Neural progenitor cell (in vitro differentiated cells): Measurements from ENCODE around the gene GBP1. TPM values are rescaled to one million over a fixed set of nuclear protein-coding genes. Genes with fewer than 3 reads are reported as not detected.

Source experiments
- DNase-seq: peaks from one replicate; pipeline ENCODE4 v3.0.0-alpha.2; 2016; ENCODE audit warnings: low spot score
- H2AFZ ChIP-seq: fragments of 200-600 bp; sonication (generic); replicated peaks from 2 replicates; pipeline ENCODE4 v1.6.1; 2016; ENCODE audit warnings: antibody characterized with exemption
- H3F3A ChIP-seq: fragments of 200-600 bp; sonication (generic); 2 replicates; pipeline ENCODE4 v1.6.1; 2016; ENCODE audit warnings: antibody characterized with exemption, low read depth
- H3K27ac ChIP-seq: fragments of 200-600 bp; sonication (generic); 2 replicates; pipeline ENCODE4 v1.5.1; 2016; ENCODE audit warnings: mild to moderate bottlenecking
- H3K27me3 ChIP-seq: fragments of 200-600 bp; sonication (generic); 2 replicates; pipeline ENCODE4 v1.6.1; 2016; ENCODE audit warnings: mild to moderate bottlenecking, moderate library complexity
- H3K36me3 ChIP-seq: fragments of 200-600 bp; sonication (generic); 2 replicates; pipeline ENCODE4 v1.5.1; 2016
- H3K4me1 ChIP-seq: fragments of 200-600 bp; sonication (generic); 2 replicates; pipeline ENCODE4 v1.6.1; 2016; ENCODE audit warnings: mixed run types
- H3K4me2 ChIP-seq: fragments of 200-600 bp; sonication (generic); 2 replicates; pipeline ENCODE4 v1.6.1; 2016
- H3K4me3 ChIP-seq: fragments of 200-600 bp; sonication (generic); 2 replicates; pipeline ENCODE4 v1.5.1; 2016
- H3K79me2 ChIP-seq: fragments of 200-600 bp; sonication (generic); 2 replicates; pipeline ENCODE4 v1.6.1; 2016; ENCODE audit warnings: low read depth
- H3K9ac ChIP-seq: fragments of 200-600 bp; sonication (generic); 2 replicates; pipeline ENCODE4 v1.6.1; 2016
- H3K9me3 ChIP-seq: fragments of 200-600 bp; sonication (generic); 2 replicates; pipeline ENCODE4 v1.5.1; 2016; ENCODE audit warnings: low read depth
- H4K20me1 ChIP-seq: fragments of 200-600 bp; sonication (generic); 2 replicates; pipeline ENCODE4 v1.6.1; 2016; ENCODE audit warnings: low read depth
- H3K27ac Mint-ChIP-seq: 3 replicates; pipeline ENCODE4 v1.8.0; 2021; ENCODE audit warnings: mixed read lengths
- H3K27me3 Mint-ChIP-seq: 2 replicates; pipeline ENCODE4 v1.8.0; 2022; ENCODE audit warnings: low read depth, mild to moderate bottlenecking, inconsistent platforms, moderate library complexity, mixed read lengths; ENCODE audit not compliant: insufficient read depth
- H3K36me3 Mint-ChIP-seq: 3 replicates; pipeline ENCODE4 v1.8.0; 2021; ENCODE audit warnings: mixed read lengths
- H3K4me1 Mint-ChIP-seq: 3 replicates; pipeline ENCODE4 v1.8.0; 2021; ENCODE audit warnings: mixed read lengths
- H3K4me3 Mint-ChIP-seq: 3 replicates; pipeline ENCODE4 v1.8.0; 2021; ENCODE audit warnings: mild to moderate bottlenecking, moderate library complexity, mixed read lengths
- H3K9me3 Mint-ChIP-seq: 3 replicates; pipeline ENCODE4 v1.8.0; 2020; ENCODE audit warnings: mixed read lengths
- EZH2 ChIP-seq: fragments of 200-600 bp; sonication (generic); IDR thresholded peaks from 2 replicates; pipeline ENCODE4 v1.6.1; 2017; ENCODE audit warnings: antibody characterized with exemption, mild to moderate bottlenecking, moderate library complexity
- EZH2phosphoT487 ChIP-seq: fragments of 200-600 bp; sonication (generic); IDR thresholded peaks from 2 replicates; pipeline ENCODE4 v1.6.1; 2017; ENCODE audit warnings: antibody characterized with exemption
- total RNA-seq: library from RNA; depleted of rRNA; stranded (reverse); fragments of >200 nt; gene quantifications from 2 replicates; pipeline ENCODE4 v1.2.3, GENCODE V29; 2015; ENCODE audit warnings: low replicate concordance
- TF ChIP-seq, protein P1 (sequence below): fragments of 200-600 bp; sonication (generic); IDR thresholded peaks from 2 replicates; pipeline ENCODE4 v1.5.1; 2017; ENCODE audit warnings: antibody characterized with exemption, mild to moderate bottlenecking

GBP1 gene
- total RNA-seq, 1 donor from 2014 or later, result not detected

DNA sequence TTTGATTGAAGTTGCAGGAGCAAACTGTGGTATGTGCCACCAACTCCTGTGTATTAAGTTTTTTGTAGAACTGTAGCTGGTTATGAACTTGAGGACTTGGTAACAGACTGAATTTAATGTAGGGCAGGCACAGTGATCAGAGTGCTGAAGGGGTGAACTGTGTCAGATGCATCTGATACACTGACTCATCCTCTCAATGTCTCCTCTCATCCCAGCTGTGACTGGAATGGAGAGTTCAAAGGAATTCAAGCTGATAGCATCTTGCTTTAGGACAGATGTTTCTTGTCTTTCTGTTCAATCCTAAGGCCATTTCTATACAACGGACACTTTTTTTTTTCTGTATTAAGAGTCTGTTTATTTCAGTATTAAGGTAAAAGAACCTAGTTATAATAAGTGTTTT lies 25.0 kb upstream of the GBP1 start:
- no peaks in the 10 kb centered on the region for H3K36me3 ChIP-seq
- Mint-ChIP-seq H3K27ac (no peak overlapping the region), H3K9me3 (no peaks in the 10 kb centered on the region), H3K4me3 (no peak overlapping the region), H3K36me3 (no peaks in the 10 kb centered on the region), H3K4me1 (no peaks in the 10 kb centered on the region), H3K27me3 (no peaks in the 10 kb centered on the region)
- no peaks in the 10 kb centered on the region for H3K27me3 ChIP-seq
- no peak overlapping the region for H3K4me3 ChIP-seq
- H3K79me2 ChIP-seq, result no peaks in the 10 kb centered on the region
- no peak overlapping the region for H3K9ac ChIP-seq
- H2AFZ ChIP-seq, result no peak overlapping the region
- no peaks in the 10 kb centered on the region for H4K20me1 ChIP-seq
- TF ChIP-seq EZH2phosphoT487 (no peak), EZH2 (no peak)
- TF ChIP-seq, protein P1, sequence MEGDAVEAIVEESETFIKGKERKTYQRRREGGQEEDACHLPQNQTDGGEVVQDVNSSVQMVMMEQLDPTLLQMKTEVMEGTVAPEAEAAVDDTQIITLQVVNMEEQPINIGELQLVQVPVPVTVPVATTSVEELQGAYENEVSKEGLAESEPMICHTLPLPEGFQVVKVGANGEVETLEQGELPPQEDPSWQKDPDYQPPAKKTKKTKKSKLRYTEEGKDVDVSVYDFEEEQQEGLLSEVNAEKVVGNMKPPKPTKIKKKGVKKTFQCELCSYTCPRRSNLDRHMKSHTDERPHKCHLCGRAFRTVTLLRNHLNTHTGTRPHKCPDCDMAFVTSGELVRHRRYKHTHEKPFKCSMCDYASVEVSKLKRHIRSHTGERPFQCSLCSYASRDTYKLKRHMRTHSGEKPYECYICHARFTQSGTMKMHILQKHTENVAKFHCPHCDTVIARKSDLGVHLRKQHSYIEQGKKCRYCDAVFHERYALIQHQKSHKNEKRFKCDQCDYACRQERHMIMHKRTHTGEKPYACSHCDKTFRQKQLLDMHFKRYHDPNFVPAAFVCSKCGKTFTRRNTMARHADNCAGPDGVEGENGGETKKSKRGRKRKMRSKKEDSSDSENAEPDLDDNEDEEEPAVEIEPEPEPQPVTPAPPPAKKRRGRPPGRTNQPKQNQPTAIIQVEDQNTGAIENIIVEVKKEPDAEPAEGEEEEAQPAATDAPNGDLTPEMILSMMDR, result no peak
- no peaks in the 10 kb centered on the region for H3K4me1 ChIP-seq
- no peaks in the 10 kb centered on the region for H3K9me3 ChIP-seq
- H3K27ac ChIP-seq, result no peak overlapping the region
- H3K4me2 ChIP-seq, result no peak overlapping the region
- no peak for DNase-seq
- H3F3A ChIP-seq, result no peaks in the 10 kb centered on the region

DNA sequence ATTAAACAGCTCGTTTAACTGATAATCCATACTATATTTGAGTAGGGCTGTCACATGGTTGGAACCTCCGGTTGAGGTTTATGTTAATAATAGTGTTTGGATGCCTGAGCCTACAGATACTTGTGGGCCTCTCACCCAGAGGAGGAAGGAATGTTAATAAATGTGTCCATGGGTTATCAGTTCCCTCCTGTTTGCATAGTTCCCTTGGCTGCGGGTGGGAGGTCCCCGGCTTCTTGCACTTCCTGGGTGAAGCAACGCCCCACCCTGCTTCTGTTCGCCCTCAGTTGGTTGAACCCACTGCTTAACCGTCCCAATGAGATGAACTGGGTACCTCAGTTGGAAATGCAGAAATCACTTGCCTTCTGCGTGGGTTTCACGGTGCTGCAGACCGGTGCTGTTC lies 23.6 kb upstream of the GBP1 start:
- H3K9me3 Mint-ChIP-seq, result no peaks in the 10 kb centered on the region
- Histone ChIP-seq H3K27ac (no peak overlapping the region), H3K9me3 (no peaks in the 10 kb centered on the region), H3K36me3 (no peaks in the 10 kb centered on the region), H4K20me1 (no peaks in the 10 kb centered on the region), H3K9ac (no peak overlapping the region), H2AFZ (no peak overlapping the region), H3K4me1 (no peaks in the 10 kb centered on the region), H3K4me3 (no peak overlapping the region), H3K79me2 (no peaks in the 10 kb centered on the region), H3K27me3 (no peaks in the 10 kb centered on the region), H3K4me2 (no peak overlapping the region), H3F3A (no peaks in the 10 kb centered on the region)
- H3K4me3 Mint-ChIP-seq, result no peak overlapping the region
- TF ChIP-seq EZH2phosphoT487 (no peak), EZH2 (no peak)
- TF ChIP-seq, protein P1, result no peak
- no peaks in the 10 kb centered on the region for H3K27me3 Mint-ChIP-seq
- no peak overlapping the region for H3K27ac Mint-ChIP-seq
- H3K4me1 Mint-ChIP-seq, result no peaks in the 10 kb centered on the region
- no peaks in the 10 kb centered on the region for H3K36me3 Mint-ChIP-seq
- no peak for DNase-seq

DNA sequence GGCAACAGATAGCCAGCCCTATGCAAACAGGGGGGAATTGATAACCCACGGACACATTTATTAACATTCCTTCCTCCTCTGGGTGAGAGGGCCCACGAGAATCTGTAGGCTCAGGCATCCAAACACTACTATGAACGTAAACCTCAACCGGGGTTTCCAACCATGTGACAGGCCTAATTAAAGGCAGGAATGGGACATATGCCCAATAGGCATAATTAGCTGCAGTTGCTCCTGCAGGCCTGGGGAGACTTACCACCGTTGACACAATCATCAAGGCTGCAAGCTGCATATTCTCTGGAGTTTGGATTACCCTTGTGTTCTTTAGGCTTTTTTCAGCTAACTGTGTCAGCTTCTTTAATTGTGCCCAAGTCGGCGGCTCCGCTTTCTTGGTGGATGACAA lies 22.2 kb upstream of the GBP1 start:
- DNase-seq, result no peak
- Histone ChIP-seq H3K9ac (no peak overlapping the region), H2AFZ (peak overlapping the region; percentile 57), H3K36me3 (no peaks in the 10 kb centered on the region), H3K4me3 (no peak overlapping the region), H4K20me1 (no peaks in the 10 kb centered on the region), H3F3A (no peaks in the 10 kb centered on the region), H3K4me2 (no peak overlapping the region), H3K27ac (no peak overlapping the region), H3K4me1 (no peaks in the 10 kb centered on the region), H3K9me3 (no peaks in the 10 kb centered on the region), H3K27me3 (no peaks in the 10 kb centered on the region), H3K79me2 (no peaks in the 10 kb centered on the region)
- Mint-ChIP-seq H3K27me3 (no peaks in the 10 kb centered on the region), H3K9me3 (no peaks in the 10 kb centered on the region), H3K36me3 (no peaks in the 10 kb centered on the region), H3K4me3 (no peak overlapping the region), H3K4me1 (no peaks in the 10 kb centered on the region), H3K27ac (no peak overlapping the region)
- TF ChIP-seq EZH2, result no peak
- TF ChIP-seq, protein P1, result no peak

DNA sequence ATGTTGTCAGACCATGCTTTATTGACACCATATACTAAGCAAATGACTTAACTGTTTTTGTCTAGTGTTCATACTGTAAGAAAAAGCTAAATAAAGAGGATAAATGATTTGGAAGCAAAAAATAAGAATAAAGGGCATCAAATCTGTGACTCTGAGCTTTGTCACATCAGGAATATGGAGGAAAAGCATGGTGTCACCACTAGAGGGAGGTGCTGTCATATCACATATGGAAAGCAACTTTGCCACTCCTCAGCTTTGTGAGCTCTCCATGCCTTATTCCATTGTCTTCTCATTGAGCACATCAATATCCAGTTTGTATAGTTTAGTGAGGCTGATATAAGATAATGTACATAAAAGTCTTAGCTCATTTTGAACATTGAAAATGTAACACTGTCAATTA lies 20.8 kb upstream of the GBP1 start:
- Mint-ChIP-seq H3K36me3 (no peaks in the 10 kb centered on the region), H3K9me3 (no peaks in the 10 kb centered on the region), H3K27ac (no peak overlapping the region), H3K27me3 (no peaks in the 10 kb centered on the region), H3K4me3 (no peak overlapping the region), H3K4me1 (no peaks in the 10 kb centered on the region)
- Histone ChIP-seq H3K4me3 (no peak overlapping the region), H3K36me3 (no peaks in the 10 kb centered on the region), H4K20me1 (no peaks in the 10 kb centered on the region), H3K9me3 (no peaks in the 10 kb centered on the region), H2AFZ (no peak overlapping the region), H3K4me2 (no peak overlapping the region), H3K27ac (no peak overlapping the region), H3K27me3 (no peaks in the 10 kb centered on the region), H3K9ac (no peak overlapping the region), H3F3A (no peaks in the 10 kb centered on the region), H3K79me2 (no peaks in the 10 kb centered on the region), H3K4me1 (no peaks in the 10 kb centered on the region)
- TF ChIP-seq, protein P1, result no peak
- TF ChIP-seq EZH2 (no peak), EZH2phosphoT487 (no peak)
- no peak for DNase-seq
